Measurements from ENCODE around the gene CTDSPL2.
"Not testable (repeated sequence)": the region's sequence is repeated elsewhere in the genome, so short reads cannot be mapped to it uniquely, and the experiment has no call there.

CTDSPL2 gene

DNA sequence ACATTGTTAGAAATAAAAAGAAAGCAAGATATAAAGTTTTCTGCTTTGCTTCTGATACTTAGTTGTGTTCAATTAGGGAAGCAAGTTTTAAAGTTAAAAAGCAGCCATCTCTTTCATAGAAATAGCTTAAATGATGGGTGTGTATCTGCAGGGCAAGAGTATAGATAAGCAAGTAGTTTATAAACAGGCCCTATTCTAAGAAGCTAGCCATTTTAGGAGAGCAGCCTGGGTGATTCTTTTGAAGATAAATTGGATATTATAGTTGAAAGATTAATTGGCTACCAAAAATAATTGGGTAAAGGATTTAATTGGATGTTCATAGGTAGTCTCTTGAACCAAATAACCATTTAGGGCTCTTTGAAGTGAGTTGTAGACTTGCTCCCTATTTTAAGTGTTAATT, 115.2 kb downstream of the CTDSPL2 start:
- no peak for DNase-seq

DNA sequence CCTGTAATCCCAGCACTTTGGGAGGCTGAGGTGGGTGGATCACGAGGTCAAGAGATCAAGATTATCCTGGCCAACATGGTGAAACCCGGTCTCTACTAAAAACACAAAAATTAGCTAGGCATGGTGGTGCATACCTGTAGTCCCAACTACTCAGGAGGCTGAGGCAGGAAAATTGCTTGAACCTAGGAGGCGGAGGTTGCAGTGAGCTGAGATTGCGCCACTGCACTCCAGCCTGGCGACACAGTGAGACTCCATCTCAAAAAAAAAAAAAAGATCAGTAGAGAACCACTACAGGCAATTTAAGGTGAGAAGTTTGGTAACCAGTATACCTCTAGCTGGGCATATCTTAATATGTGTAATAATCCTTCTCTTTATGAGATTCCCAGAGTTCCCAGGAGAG, 117.3 kb downstream of the CTDSPL2 start:
- not testable (repeated sequence) for DNase-seq

DNA sequence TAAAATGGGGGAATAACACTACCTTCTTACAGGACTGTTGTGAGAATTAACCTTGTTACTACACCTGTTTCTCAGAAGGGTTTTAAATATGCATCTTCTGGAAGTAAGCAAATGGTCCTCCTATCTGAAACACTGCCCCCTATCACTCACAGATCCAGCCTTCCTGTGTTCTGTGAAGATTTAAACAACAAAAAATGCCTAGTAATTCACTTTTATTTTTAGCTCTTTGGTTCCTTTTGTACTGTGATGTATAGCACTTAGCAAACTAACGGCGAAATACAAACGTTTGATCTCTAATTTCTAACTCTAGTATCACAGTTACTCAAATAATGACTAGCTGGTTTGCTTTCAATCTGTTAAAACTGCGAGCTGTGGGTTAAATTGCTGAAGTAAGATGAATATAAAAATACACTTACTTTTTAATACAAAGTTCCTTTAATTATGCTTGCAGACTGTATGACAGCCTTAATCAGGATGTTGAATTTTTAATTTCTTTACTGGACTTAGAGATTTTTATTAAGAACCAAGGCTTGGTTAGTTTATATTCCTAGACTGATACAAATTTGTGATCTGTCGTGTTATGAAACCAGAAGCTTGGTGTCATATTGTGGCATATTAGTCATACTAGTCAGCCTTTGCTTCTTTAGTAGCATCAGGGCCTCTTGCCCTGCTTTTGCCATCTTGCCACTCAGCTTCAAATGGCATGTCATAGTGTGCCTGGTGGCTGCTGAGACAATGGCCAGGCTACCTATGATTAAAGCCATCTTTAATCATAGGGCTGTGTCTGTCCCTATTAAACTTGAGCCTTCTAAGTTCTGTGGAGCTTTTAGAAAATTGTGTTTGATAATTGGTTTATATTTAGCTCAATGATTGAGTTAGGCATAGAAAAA, 118.7 kb downstream of the CTDSPL2 start:
- DNase-seq, result peak; percentile 41

- not testable (repeated sequence) for DNase-seq
Measured at GRCh38 chr15:44549152-44549551, 121.7 kb downstream of the CTDSPL2 start.

GRCh38 chr15:44550256-44550655, 122.8 kb downstream of the CTDSPL2 start:
- peak; percentile 19 for DNase-seq

- no peak for DNase-seq
Measured at GRCh38 chr15:44550734-44551133, 123.3 kb downstream of the CTDSPL2 start.

DNA sequence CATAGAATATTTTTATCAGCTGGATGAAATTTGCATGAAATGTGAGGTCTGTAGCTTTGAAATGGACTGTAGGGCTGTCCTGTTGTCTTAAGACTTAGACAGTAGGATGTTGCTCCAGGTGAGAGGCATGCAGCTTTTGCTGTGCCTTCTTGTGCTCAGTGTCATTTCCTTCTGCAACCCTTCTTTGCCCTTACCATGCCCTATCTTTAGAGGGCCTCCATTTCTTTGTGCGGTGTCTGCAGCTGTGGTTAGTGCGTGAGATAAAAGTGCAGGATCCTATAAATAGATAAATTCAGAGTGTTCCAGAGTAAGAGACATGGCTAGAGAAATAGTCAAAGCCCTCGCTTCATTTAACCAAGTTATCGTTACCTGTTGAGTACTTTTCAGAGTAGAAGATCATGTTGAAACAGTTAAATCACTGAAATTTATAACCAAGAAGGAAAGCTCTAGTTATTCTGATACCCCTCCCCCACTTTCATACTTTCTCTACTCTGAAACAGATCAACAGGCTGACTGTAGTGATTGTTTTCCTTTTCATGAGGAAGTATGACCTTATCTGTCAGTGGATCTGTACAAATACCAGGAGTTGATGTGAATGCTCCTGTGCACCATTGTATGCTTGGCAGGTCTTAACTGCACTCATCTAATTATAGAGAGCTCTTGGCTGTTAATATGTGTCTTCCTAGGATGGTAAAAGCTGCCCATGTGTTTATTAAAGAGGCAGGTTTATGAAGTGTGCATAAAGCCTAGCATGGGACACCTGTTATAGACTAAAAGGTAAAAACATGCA, 127.7 kb downstream of the CTDSPL2 start:
- DNase-seq, result no peak

- peak; percentile 14 for DNase-seq
Measured at GRCh38 chr15:44560926-44561325, 133.5 kb downstream of the CTDSPL2 start.

GRCh38 chr15:44565387-44566154, 138.1 kb downstream of the CTDSPL2 start:
- no peak for DNase-seq

DNA sequence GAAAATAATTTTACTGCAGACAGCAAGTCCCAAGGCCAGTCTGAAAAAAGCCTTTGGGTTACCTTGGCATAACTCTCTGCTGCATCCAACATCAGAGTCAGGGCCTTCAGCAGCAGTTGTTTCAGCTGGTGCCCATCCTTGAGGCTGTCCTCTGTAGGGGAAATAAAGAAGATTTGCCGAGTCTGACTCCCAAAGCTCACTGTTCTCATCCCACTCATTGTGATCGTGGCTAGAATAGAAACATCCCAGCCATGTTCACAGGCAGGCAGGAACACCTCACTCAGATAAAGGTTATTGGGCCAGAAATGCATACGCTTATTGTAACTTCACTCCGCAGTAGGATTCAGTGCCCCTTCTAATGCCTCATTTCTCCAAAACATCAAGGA, 138.7 kb downstream of the CTDSPL2 start:
- DNase-seq, result no peak

DNA sequence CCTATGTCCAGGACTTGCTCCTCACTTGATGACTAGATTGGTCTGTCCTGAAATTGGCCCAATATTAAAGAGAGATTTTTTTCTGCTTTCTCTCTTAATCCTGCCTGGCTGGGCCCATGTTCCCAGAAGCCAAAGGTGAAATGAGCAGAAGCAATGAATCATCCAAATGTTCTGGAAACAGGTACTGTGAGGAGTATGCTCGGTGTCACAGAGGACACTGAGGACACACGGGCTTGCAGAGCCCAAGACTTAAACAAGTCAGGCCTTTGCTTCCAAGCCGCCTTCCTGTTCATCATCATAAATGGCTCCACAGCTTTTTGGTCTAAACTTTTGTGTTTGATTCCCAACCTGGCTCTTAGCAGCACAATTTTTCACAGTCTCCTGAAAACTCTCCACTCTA, 140.9 kb downstream of the CTDSPL2 start:
- no peak for DNase-seq

DNA sequence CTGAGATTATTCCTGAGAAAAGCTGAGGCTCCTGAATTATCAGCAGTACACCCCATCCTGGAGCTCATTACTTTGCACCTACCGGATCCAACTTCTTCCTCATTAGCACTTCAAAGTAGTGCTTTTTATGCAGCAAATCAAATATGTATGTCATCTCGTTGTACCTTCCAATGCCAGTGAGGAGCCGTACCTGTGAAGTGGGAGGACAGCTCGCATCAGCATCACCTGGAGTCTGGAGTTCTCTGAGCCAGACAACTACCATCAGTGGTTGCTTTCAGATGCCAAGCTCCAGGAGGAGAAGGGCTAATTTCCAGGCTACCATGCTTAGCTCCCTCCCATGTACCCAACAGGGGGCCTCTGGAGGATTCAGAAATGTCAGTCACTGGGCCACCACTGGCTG, 141.9 kb downstream of the CTDSPL2 start:
- no peak for DNase-seq

DNA sequence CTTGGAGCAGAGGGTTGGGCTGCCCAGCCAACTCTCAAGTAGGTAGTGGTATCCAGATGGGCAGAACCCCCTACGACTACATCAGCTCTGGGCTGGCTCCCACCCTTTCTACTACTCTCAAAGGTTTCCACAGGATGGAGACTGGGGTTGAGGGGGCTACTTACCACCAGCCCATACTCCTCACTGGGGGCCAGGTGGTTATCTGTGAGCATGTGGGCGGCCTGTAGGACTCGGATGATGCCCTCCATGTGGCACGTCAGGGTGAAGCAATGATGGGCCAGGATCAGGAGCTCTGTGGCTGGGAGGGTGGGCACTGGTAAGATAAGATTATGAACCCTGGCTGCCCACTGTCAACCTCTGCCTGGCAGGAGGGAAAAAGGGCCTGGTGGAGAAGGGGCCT, 142.9 kb downstream of the CTDSPL2 start:
- DNase-seq, result no peak

GRCh38 chr15:44573386-44573785, 146.0 kb downstream of the CTDSPL2 start:
- DNase-seq, result no peak

- no peak for DNase-seq
Measured at GRCh38 chr15:44574734-44575133, 147.3 kb downstream of the CTDSPL2 start.

Measured in CD4-positive, alpha-beta T cell treated with Interleukin-10 for 1 hour (primary cell).